HepG2 (cell line): ENCODE data around the gene C19orf33.

ENCODE experiments used
- JUN ChIP-seq: sonication (generic); formaldehyde crosslinking; IDR thresholded peaks from 2 replicates; pipeline ENCODE4 v1.4.0; 2020; ENCODE audit warnings: mild to moderate bottlenecking, missing genetic modification reagents
- ZNF703 ChIP-seq: sonication (generic); formaldehyde crosslinking; IDR thresholded peaks from 2 replicates; pipeline ENCODE4 v1.5.1; 2020; ENCODE audit warnings: missing genetic modification reagents, mild to moderate bottlenecking, moderate library complexity, borderline replicate concordance
- TF ChIP-seq, protein P1 (sequence below): sonication (generic); formaldehyde crosslinking; IDR thresholded peaks from 2 replicates; pipeline ENCODE4 v1.5.0; 2020; ENCODE audit warnings: mild to moderate bottlenecking, missing genetic modification reagents, moderate library complexity
- TF ChIP-seq, protein P2 (sequence below): sonication (generic); formaldehyde crosslinking; IDR thresholded peaks from 2 replicates; pipeline ENCODE4 v1.5.1; 2020; ENCODE audit warnings: mild to moderate bottlenecking, missing genetic modification reagents, moderate library complexity

DNA sequence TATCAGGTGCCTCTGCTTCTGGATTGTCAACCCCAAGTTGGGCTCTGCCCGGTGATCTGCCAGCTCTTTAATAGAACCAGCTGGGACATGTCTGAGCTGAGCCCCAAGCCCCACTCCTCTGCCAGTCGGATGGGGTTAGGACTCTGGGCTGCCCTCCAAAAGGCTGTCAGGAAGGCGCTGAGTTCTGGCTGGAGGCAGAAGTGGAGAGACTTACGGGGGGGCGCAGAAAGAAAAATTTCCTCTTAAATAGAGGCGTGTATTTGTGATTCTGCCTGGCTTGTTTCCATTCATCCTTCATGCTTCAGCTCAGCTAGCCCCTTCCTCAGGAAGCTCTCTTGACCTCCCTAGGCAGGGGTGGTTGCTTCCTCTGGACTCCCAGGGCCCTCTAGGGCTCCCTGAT, 14.6 kb downstream of the C19orf33 start:
- TF ChIP-seq ZNF703 (CRISPR knock-in tag) (no peak), JUN (CRISPR knock-in tag) (no peak)
- TF ChIP-seq, protein P1, sequence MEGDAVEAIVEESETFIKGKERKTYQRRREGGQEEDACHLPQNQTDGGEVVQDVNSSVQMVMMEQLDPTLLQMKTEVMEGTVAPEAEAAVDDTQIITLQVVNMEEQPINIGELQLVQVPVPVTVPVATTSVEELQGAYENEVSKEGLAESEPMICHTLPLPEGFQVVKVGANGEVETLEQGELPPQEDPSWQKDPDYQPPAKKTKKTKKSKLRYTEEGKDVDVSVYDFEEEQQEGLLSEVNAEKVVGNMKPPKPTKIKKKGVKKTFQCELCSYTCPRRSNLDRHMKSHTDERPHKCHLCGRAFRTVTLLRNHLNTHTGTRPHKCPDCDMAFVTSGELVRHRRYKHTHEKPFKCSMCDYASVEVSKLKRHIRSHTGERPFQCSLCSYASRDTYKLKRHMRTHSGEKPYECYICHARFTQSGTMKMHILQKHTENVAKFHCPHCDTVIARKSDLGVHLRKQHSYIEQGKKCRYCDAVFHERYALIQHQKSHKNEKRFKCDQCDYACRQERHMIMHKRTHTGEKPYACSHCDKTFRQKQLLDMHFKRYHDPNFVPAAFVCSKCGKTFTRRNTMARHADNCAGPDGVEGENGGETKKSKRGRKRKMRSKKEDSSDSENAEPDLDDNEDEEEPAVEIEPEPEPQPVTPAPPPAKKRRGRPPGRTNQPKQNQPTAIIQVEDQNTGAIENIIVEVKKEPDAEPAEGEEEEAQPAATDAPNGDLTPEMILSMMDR (CRISPR knock-in tag), result no peak
- TF ChIP-seq, protein P2, sequence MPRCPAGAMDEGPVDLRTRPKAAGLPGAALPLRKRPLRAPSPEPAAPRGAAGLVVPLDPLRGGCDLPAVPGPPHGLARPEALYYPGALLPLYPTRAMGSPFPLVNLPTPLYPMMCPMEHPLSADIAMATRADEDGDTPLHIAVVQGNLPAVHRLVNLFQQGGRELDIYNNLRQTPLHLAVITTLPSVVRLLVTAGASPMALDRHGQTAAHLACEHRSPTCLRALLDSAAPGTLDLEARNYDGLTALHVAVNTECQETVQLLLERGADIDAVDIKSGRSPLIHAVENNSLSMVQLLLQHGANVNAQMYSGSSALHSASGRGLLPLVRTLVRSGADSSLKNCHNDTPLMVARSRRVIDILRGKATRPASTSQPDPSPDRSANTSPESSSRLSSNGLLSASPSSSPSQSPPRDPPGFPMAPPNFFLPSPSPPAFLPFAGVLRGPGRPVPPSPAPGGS (CRISPR knock-in tag), result no peak
